Left renal pelvis (tissue), 4 donors: ENCODE data around the gene HDAC4. TPM values are rescaled to one million over a fixed set of nuclear protein-coding genes. Genes with fewer than 3 reads are reported as not detected.
"Not testable (repeated sequence)": the region's sequence is repeated elsewhere in the genome, so short reads cannot be mapped to it uniquely, and the experiment has no call there.

ENCODE experiments used
- DNase-seq, 4 donors: peaks; one replicate each; pipeline ENCODE4 v3.0.0-alpha.2; 2013; ENCODE audit warnings: low read depth in 4 of 4, low spot score in 3 of 4
- polyA plus RNA-seq, 4 donors: library from polyadenylated mRNA; unstranded; fragments of 120-200 nt; gene quantifications; one replicate each; pipeline ENCODE4 v1.2.1, GENCODE V29; 2013; ENCODE audit not compliant: insufficient read length in 4 of 4

Gene HDAC4
- polyA plus RNA-seq, 4 donors = 12.9 to 15.4 (median 14.4) TPM

DNA sequence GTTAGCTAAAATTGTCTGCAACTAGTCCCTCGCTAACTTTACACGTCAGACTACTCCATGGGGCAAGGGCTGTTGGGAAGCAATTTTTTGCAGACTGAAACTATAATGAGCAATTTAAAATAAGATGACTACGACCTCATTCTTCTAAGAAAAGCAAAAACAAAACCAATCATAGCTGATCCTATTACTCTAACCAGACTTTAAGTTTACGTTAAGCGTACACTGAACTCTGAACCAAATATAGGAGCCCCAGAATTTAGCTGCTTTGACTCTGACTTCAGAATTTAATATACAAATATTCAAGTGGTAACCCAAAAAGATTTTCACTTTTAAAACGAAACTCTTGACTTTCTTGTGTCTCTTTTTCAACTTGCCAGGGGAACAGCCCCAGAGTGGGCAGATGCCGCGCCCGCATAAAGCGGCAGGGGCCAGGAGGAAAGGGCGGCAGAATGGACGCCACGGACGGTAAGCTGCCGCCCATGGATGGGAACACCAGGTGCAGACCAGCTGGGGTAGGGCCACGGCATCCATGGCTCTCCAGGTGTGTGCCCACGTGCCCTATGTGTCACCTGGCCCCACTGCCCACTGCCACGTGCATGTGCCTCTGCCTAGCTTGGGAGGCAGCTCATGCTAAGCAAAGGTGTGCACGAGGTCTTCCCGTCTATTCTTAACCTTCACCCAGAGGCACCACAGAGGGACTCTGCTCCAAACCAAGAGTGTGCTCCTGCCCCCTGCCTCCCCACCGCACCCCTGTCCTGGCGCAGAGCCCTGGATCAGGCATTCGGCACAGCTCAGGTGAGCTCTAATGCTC, 217.6 kb downstream of the HDAC4 start:
- DNase-seq = no peak

DNA sequence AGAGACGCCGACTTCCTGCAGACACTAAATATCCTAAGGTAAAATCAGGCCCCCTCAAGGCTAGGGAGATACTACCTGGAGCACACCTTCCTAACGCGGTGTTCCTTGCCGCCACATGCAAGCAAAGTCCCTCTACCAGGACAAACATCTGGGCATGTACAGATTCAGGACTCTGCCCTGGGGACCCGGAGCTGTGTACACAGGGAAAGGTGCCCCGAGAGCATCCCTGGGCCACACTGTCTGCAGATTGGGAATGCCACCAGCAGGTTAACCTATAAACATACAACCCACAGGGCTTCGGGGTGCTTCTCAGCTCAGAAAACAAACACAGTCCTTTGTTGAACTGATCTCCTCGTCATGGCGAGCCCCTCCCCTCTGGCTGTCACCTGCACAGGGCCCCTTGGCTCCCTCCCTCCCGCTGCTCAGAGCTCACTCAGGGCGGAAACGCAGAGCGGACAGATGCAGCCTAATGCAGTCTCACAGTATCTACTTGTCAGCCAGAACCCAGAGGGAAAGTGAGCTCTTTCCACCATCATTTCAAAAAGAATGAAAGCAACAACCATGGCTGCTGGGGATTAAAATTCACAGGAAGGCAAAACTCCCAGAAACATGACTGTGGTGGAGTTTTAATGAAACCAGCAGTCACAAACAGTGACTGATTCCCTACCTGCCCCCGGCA, 218.8 kb downstream of the HDAC4 start:
- DNase-seq = peak in 2 of 4 donors; percentile 33 to 56

DNA sequence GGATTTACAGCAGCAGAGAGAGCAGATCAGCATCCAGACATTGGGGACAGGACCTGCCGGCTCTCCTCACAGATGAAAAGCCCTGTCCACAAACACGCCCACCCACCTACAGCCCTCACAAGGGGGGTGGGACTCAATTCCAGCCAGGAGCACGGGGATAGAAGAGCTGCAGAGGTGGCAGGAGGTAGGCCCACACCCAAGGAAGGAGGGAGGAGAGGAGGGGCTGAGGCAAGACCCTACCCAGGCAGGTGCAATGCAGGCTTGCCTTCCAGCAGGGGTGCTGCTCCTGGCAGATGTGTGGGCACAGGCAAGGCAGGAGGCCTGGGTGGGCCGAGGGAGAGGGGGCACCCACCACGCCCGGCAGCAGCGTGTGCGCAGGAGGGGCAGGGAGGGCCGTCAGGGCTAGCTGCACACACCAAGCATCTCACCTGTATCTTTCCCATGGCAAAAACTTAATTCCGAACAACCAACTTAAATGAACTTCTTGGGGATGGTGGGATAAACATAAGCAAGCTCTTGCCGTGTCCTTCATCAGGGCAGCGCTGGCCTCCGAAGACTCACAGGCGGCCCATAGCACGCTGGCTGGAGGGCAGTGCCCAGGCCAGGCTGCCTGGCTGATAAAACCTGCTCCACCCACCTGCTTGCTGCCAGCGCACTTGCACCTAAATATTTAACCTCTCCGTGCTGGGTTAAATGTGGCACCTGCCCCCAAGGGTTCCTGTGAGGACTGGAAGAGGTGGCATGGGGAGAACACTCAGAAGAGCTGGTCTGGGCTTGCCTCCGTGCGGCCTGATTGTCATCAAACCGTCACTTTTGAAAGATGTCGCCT, 219.5 kb downstream of the HDAC4 start:
- DNase-seq = no peak

DNA sequence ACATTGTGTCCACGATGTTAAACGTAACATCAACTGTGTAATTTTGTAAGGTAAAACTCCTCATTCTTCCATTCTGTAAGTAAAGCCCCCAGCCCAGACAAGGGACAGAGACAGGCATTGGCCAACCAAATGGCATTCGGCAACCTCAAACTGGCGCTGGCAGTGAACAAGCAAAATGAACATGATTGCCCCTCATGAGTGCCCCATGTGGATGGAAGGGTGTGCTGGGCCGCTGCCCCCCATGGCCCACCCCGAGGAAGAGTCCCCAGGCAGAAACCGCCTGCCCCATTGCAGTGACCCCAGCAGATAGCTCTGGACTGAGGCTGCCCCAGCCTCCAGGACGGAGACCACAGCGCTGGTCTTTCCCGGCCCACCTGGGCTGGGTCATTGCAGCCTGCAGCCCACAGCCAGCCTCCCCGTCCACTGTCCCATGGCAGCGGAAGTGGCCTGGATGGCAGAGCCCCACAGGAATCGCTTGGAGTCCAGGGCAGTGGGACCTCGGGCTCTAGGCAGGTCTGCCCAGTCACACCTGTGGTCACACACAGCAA, 220.2 kb downstream of the HDAC4 start:
- DNase-seq = no peak

DNA sequence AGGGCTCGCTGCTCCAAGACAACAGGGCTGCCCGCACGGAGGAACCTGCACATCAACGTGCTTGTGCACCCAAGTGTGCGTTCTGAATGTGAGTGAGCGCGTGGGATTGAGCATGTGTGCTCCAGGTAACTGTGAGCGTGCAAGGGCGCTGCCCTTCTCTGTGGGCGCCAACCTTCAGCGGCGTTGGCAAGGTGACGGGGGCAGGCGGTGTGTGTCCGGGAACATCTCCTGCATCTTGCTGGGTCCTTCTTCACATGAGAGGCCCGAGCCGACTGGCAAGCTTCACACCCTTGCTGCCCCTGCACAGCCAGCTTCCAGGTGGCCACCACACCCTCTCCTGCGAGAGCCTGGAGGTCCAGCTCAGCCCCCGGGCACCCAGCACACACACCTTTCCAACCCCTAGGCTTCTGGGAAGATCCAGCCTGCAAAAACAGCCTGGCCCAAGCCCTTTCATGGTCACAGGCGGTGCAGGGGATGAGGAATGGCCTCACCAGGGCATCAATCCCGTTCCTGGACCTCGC, 220.9 kb downstream of the HDAC4 start:
- no peak for DNase-seq

DNA sequence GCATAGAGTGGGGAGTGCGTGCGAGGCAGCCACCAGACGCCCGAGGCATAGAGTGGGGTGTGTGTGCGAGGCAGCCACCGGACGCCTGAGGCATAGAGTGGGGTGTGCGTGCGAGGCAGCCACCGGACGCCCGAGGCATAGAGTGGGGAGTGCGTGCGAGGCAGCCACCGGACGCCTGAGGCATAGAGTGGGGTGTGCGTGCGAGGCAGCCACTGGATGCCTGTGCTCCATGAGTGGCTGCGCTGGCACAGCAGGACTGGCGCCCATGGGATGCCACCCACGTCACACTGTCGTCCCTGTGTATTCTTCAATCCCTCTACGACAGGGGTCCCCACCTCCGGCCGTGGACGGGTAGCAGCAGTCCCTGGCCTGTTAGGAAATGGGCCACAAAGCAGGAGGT, 221.9 kb downstream of the HDAC4 start:
- DNase-seq = no peak

DNA sequence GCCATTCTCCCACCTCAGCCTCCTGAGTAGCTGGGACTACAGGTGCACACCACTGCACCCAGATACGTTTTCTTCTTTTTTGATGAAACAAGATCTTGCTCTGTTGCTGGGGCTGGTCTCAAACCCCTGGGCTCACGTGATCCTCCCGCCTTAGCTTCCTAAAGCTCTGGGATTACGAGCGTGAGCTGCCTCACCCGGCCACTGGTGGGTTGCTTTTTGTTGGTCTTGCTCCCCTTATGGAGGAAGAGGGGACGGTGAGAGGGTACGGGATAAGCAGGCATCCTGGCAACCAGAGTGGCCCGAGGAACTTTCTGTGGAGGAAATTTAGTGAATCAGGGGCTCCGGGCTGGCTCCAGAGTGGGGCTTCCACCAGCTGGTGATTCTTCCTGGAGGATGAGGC, 222.3 kb downstream of the HDAC4 start:
- no peak for DNase-seq

DNA sequence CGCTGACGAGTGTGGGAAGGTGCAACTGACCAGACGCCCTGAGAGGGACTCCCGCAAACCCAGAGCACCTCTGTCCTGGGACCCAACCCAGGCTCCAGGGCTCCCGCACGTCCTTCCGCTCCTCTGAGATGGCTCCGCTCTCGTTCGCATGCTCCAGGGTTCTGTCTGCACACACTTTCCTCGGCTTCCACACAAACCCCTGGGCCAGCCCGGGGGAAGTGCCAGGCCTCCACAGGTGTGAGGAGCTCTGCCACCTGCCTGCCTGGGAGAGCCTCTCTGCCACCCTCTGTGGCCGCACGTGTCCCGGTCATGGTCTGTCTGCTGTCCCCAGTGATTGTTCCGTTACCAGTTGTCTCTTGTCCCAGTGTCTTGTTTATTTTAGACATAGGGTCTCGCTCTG, 222.9 kb downstream of the HDAC4 start:
- DNase-seq = no peak

DNA sequence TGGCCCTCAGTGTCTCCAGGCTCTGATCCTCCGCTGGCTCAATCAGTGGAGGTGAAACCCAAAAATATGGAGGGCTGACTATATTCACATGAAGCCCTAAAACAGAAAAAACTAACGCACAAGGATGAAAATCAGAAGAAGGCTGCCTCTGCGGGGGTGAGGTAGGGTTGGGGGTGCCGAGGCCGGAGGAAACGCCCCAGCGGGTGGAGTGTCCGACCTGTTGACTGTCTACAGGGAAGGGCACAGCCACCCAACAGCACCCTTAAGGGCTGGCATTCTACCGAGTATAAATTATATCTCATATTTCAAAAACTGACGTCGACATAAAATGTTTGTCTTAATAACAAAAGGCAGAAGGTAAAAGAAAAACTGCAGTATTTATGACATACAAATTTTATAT, 223.5 kb downstream of the HDAC4 start:
- no peak for DNase-seq

DNA sequence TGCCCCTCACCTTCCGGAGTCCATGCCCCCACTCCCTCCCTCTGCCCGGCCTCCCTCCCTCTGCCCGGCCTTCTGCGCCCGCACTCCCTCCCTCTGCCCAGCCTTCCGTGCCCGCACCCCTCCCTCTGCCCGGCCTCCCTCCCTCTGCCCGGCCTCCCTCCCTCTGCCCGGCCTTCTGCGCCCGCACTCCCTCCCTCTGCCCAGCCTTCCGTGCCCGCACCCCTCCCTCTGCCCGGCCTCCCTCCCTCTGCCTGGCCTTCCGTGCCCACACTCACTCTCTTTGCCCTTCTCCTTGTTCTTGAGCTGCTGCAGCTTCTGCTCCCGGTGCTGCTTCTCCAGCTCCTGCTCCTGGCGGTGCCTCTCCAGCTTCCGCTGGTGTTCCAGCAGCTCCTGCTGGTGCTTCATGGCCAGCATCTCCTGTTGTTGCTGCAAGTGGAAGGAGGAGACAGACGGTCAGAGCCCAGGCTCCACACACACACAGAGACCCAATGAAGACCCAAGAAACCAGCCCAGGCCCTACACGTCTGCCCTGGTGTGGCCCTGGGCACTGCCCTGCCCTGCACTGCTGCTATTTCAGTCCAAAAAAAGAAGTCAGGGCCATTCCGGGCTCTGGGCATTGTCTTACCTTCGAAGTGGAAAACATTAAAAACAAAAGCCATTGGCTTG, 224.5 kb downstream of the HDAC4 start:
- not testable (repeated sequence) for DNase-seq

DNA sequence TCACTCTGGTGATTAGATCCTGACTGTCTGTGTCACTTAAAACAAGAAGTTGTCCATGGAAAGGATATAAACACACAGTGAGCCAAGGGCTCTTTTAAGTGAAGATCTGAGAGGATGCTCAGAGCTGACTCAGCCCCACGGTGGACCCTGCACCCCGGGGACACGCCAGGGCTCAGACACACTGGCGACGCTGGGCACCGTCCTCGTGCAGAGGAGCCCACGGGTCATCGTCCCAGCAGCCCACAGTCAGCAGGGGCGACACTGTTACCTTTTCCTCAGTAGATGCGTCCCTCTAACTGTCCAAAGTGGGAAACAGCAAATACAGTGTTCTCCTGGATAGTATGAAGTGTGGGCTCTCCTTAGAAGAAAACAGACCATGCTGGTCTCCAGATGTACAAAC, 225.6 kb downstream of the HDAC4 start:
- DNase-seq = no peak

DNA sequence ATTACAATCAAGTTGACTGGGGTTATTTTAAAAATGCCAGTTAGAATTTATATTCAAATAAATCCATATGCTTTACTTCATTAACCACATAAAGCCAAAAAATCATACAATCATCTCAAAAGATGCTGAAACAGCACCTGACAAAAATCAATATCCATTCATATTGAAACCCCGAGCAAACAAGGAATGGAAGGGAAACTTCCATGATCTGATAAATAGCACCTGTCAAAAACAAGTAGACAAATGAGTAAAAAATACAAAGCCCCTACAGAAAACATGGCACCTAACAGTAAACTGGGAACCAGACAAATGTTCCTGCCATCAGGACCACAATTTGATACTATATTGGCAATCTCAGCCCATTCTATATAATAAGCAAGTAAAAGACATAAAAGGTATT, 227.5 kb downstream of the HDAC4 start:
- DNase-seq = no peak

DNA sequence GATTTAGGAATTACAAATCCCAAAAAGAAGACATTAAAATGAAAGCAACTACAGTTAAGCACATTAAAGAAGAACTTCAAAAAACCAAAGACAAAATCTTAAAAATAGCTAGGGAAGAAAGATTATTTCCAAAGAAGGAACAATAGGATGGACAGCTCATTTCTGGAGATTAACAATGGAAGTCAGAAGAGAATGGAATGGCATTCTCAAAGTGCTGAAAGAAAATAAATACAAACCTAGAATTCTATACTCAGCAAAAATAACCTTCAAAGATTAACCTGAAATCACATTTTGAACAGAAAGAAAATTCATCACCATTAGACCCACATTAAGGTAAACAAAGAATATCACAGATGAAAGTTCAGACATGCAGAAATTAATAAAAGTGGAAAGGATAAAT, 229.2 kb downstream of the HDAC4 start:
- DNase-seq = no peak

DNA sequence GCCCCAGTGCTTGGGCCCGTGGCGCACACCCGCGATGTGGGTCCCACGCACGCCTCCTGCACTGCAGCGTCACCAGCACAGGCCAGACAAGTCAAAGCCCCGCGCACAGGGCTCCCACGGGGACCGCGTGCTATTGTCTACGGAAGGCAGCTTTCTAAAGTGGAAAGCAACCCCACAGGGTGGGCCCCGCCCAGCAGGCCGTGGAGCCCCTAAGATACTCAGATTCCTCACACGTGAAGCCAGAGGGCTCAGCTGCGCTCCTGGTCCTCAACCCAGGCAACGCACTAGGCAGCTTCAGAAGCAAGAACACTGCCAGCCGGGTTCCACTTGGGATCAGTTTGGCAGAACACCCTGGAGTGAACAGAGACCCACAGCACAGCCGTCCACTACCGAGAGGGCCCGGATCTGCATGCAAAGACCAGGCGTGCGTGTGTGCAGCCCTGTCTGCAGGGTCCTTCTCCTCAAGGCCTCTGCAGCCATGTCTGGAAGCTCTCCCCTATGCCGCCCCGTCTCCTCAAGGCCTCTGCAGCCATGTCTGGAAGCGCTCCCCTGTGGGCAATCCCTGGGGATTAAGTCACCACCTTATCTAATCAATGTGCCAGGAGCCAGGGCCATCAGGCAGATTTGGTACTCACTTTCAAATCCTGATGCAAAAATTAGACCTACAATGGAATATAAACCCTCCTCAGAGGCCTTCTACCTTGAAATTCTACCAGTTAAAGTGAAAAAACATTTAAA, 231.3 kb downstream of the HDAC4 start:
- no peak for DNase-seq

DNA sequence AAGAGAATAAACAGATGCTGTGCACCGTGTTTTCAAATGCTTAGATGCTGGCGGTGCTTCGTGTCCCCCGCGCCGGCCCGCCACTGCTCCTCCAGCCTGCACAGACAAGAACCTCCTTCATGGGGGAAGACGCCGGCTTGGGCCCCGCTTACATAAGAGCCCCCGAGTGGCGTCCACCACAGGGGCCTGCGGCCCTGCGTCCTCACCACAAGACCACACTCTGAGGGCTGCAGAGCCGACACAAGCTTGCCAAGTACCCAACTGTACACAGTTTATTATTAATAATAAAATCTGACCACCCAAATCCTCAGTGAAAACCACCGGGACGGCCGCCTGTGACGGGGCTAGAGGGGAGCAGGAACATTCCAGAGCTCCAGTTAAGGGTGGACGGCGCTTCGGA, 232.2 kb downstream of the HDAC4 start:
- DNase-seq = no peak

DNA sequence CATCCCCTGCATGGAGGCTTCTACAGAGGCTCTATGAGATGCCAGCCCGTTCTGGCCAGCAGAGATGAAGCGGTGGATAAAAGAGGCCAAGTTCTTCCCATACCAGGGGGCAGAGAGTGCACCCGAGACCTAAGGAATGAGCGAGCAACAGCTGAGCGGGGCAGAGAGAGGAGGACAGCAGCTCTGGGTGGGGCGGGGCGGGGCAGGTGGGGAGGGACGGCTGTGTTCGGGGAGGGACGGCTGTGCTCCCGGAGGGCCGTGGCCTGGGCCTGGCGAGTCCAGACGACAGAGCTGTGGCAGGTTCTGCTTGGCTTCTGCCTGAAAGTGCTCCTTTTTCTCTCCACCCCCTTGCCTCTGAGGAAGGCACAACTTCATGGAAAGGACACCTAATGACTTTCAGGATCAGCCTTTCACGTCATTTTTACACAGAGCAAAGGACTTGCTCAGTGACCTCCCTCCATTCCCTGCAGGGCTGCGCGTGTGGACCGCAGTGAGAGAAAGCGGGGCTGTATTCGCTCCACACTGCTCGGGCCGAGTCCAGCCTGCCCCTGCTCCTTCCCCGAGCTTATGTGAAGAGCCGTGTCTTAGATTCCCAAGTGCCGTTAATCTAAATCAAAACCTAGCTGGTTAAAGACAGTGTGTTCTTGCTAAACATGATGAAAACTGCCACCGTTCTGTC, 232.9 kb downstream of the HDAC4 start:
- no peak for DNase-seq

DNA sequence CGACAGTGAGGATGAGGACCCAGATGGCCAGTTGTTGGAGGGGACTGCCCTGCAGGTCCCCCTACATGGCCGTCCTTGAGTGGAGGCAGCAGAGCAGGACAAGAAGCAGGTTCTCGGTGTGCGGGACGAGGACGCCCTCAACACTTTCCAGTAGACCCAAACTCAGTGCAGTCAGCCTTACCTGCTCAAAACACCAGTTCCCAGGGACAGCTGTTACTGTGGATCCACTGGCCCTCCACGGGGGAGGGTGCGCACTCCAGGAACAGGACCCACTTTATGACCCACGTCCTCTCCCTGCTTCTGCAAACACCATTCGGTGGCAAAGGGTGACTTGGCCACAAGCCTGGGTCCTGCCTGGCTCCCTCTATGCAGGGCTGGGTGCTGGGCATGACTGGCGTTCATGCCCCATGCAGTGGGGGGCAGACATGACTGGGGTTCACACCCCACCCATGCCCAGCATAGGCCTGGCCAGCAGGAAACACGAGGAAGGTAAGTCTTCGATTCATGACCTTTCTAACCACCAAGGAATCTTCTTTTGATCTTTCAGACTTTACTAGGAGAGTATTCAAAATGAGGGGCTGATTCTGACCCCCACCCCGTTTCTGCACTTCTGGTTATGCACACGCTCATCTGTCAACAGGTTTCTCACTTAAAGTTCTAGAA, 233.7 kb downstream of the HDAC4 start:
- no peak for DNase-seq

DNA sequence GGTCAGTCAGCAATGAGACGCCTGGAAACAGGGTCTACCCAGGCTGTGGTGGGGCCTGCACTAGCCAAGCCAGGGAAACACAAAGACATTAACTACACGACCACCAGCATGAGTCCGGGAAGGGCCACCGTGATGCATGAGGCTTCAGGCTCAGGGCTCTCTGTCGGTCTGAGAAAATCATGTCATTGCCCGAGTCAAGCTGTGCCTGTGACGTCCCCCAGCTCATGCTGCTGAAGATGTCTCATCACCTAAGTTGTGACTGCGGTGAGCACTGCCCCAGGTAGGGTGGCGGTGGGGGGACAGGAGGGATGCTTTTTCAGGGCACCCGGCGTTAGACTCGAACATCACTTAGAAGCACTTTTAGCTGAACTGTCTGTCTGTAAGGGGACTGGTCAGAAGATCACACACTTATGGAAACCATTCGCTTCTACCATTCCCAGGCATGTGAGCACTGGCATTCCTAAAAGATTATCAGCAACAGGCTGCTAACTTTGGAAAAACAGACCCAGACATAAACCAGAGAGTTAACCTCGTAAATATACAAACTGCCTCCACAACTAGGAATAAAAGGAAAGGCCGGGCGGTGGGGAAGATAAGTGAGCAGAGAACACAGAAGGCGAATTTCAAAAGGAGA, 234.5 kb downstream of the HDAC4 start:
- DNase-seq = no peak
